Hematopoietic multipotent progenitor cell treated with erythropoietin and hydrocortisone succinate and interleukin-3 and kit ligand, for 17 days (in vitro differentiated cells): ENCODE measurements around the gene CPEB2.
"Not testable (repeated sequence)": the region's sequence is repeated elsewhere in the genome, so short reads cannot be mapped to it uniquely, and the experiment has no call there.

Experiments
- DNase-seq: peaks from one replicate; pipeline ENCODE4 v3.0.0-alpha.2; 2015; ENCODE audit warnings: low spot score

The CPEB2 gene

DNA sequence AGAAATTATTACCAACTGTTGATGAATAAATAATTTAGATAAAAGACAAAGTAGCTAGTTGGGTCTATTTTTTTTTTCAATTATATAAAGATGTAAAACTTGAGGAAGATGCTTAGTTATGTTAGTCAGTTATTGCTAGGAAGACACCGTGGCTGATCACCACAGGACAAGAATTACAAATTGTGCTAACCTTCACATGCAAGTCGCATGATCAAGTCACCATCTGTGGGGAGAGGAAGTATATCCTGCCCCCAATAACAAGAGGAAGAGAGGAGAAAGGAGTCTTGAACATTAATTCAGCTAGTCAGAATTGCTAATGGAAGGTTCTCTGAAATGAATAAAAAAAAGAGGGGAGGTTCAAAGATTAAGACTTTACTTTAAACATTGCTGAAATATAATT is 52.3 kb downstream of the CPEB2 start:
- DNase-seq: no peak

DNA sequence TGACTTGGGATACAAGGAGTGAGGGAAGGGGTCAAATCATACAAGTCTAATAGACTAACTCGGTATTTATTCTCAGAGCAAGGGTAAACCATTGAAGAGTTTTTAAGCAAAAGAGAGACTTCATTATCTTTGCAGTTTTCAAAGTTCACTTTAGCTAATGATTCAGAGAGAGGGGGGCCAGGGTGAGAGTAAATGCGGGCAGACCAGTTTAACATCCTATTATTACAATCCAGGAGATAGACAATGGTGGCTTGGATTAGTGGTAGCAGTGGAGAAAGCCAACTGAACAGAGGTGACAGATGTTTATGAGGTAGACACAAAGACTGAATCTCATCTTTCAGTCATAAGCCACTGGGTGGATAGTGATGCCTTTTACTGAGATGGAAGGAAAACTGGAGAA is 57.9 kb downstream of the CPEB2 start:
- DNase-seq: no peak

DNA sequence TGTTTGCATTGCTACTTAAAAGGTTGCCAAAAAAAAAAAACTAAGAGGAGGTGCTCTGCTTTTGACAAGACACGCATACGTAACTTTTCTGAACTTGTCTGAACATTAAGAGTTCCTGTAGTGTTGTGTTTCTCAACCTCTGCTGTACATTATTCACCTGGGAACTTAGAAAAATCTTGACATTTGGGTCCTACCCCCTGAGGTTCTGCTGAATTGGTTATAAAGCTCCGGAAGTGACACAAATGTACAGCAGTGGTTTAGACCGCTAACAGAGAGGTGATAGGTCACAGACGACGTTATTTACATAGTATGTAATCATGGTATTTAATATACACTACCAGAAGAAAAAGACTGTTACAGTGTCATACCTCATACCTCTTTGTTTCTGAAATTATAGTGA is 61.1 kb downstream of the CPEB2 start:
- DNase-seq: no peak

DNA sequence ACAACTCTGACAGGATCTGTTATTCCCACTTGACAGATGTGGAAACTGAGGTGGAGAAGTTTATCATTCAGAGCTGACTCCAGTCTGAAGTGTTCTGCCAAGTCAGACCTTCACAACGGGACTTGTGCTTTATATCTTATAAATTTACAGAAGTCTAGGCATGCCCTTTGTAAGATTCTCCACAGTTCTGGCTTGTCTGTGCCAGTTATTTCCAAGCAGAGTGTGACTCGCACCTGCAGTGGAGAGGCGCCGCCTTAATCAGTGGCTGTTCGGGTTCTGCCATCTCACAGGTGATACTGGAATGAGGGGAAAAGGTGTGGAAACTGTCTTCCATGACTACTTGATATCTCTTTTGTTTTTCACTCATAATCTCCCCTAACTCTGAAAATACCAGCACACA is 63.2 kb downstream of the CPEB2 start:
- DNase-seq: no peak

DNA sequence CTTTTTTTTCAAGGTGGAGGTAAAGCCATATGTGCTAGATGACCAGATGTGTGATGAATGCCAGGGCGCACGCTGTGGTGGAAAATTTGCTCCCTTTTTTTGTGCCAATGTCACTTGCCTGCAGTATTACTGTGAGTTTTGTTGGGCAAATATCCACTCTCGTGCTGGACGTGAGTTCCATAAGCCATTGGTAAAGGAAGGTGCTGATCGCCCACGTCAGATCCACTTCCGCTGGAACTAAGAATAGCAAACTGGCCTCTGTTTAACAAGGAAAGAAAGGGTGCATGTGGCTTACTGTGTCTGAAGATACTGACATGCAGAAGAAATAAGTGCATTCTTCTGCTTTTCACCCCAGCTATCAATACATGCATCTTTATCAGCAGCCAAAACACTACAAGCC is 63.9 kb downstream of the CPEB2 start:
- DNase-seq: no peak

DNA sequence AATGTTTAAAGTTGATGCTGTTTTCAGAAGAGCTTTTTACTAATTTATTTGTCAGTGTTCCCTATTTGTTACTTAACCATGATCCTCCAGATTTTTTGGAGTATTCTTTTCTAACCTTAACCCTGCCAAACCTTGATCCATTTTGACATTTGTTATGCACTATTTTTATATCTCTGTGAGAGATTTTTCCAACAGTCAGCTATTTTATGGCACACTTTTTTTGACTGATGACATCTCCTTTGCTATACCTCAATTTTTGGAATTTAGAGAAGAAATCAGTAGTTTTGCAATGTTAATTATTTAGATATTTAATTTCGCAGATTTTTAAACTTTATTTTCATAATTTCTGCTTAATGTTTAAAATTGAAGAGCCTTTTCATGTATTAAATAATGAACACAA is 66.0 kb downstream of the CPEB2 start:
- no peak for DNase-seq

DNA sequence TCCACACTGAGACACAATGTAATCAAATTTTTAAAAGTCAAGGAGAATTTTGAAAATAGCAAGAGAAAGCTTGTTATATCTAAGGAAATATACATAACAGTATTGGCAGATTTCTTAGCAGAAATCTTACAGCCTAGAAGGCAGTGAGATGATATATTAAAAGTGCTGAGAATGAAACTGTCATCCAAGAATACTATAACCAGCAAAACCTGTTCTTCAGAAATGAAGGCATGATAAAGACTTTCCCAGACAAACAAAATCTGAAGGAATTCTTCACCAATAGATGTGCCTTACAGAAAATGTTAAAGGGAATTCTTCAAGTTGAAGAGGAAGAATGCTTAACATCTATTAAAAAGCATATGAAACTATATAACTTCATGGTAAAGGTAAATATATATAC is 73.6 kb downstream of the CPEB2 start:
- DNase-seq: no peak

DNA sequence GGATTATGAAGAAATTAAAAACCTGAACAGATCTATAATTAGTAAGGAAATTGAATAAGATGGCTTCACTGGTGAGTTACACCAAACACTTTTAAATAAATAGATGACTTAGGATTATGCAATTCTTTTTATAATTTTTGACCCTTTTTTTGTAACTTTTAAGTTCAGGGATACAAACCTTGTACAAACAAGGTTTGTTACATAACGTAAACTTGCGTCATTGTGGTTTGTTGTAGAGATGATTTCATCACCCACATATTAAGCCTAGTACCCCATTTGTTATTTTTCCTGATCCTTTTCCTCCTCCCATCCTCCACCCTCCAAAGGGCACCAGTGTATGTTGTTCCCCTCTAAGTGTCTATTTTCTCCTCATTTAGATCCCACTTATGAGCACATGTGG is 75.7 kb downstream of the CPEB2 start:
- DNase-seq: no peak

DNA sequence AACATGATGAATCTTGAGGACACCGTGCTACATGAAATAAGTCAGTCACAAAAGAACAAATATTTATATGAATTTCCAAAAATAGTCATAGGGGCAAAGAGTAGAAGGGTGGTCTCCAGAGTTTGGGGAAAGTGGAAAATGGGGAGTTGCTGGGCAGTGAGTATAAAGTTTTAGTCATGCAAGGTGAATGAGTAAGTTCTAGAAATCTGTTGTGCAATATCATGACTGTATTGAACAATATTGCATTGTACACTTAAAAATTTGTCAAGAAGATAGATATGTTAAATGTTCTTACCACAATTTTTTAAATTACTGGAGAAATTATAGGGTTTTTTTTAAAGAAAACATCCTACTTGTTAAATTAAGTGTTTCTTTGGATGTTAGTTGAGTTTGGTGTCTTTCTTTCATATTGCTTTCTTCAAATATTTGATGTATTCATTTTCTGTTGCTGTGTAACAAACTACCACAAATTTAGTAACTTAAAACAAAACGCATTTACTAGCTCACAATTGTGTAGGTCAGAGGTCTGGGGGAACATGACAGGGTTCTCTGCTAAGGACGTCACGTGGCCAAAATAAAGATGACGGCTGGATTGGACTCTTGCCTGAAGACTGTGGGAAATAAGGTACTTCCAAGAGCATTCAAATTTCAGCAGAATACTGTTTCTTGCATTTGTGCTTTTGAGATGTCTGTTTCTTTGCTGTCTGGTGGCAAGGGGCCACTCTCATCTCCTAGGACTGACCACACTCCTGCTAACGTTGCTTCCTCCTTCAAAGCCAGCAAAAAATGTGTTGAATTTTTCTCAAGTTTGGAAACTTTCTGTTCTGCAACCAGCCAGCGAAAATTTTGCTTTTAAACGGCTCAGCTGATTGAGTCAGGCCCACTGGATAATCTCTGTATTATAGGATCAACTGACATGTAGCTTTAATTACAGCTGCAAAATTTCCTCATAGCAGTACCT is 76.7 kb downstream of the CPEB2 start:
- DNase-seq: no peak

DNA sequence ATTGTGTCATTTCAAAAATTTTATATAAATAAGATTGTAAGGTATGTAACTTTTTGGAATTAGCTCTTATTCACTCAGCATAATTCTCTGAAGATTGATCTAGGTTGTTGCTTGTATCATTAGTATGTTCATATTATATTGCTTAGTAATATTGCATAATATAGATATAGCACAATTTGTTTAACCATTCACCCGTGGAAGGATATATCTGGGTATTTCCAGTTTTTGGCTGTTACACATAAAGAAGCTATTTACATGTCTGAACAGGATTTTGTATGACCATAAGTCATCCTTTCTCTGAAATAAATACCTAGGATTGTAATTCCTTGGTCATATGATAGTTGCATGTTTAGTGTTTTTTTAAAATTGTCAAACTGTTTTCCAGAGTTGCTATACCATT is 82.5 kb downstream of the CPEB2 start:
- DNase-seq: no peak

DNA sequence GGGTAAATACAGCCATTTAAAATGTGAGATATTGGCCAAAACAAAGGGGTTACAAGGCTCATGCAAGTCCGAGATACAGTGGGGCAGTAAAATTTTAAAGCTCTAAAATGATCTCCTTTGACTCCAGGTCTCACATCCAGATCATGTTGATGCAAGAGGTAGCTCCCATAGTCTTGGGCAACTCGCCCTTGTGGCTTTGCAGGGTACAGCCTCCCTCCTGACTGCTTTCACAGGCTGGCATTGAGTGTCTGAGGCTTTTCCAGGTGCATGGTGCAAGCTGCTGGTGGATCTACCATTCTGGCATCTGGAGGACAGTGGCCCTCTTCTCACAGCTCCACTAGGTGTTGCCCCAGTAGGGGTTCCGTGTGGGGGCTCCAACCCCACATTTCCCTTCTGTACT is 83.5 kb downstream of the CPEB2 start:
- not testable (repeated sequence) for DNase-seq

DNA sequence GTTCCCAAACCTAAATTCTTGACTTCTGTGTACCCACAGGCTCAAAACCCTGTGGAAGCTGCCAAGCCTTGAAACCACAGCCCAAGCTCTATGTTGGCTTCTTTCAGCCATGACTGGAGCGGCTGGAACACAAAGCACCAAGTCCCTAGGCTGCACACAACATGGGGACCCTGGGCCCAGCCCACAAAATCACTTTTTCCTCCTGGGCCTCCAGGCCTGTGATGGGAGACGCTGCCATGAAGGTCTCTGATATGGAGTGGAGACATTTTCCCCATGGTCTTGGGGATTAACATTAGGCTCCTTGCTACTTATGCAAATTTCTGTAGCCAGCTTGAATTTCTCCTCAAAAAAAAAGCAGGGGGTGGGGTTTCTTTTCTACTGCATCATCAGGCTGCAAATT is 84.0 kb downstream of the CPEB2 start:
- not testable (repeated sequence) for DNase-seq

DNA sequence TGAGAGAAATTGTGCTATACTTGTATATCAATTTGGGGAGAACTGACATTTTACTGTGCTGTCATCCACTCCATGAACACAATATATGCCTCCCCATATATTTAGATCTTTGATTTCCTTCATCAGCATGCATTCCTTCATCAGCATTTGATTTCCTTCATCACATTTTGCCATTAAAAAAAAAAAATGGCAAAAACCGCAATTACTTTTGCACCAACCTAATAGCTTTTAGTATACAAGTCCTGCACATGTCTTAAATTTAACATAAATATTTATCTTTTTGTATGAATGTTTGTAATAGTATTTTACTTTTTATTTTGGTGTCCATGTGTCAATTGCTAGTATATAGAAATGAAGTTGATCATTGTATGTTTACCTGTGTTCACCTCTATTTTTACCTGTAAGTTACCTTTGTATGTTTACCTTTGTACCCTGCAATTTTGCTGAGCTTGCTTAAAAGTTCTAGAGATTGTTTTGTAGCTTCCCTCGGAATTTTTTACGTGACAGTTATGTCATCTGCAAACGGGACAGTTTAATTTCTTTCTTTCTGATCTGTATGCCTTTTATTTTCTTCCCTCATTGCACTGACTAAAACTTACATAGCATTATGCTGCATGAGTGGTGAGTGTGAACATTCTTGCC is 86.2 kb downstream of the CPEB2 start:
- no peak for DNase-seq

DNA sequence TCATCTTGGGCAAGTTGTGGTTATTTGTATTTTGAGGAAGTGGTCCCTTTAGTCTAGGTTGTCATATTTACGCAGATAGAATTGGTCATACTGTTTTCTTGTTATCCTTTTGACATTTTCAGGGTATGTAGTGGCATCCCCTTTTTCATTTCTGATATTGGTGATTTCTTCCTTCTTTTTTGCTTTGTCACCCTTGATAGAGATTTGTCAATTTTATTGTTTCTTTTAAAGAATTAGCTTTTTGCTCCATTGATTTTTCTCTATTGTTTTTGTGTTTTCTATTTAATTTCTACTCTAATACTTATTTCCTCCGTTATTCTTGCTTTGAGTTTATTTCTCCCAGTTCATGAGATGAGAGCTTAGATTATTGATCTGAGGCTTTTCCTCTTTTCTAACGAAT is 87.7 kb downstream of the CPEB2 start:
- no peak for DNase-seq

DNA sequence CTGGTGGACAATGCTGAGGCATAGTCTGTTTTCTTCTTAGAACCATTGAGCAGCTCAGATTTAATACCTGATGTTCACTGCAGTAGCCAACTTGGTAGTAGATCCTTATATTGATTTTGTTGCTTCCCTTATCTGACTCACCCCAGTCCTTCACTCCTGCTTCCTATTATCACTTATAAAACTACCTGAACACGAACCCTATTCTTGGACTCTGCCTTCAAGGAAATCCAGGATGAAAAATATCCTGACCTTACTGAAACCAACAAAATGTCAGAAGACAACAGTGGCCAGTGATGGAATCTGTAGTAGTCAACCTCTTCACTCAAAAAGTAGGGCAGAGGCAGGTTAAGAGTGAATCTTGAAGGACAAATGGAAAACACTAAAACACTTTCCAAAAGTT is 98.1 kb downstream of the CPEB2 start:
- DNase-seq: no peak

DNA sequence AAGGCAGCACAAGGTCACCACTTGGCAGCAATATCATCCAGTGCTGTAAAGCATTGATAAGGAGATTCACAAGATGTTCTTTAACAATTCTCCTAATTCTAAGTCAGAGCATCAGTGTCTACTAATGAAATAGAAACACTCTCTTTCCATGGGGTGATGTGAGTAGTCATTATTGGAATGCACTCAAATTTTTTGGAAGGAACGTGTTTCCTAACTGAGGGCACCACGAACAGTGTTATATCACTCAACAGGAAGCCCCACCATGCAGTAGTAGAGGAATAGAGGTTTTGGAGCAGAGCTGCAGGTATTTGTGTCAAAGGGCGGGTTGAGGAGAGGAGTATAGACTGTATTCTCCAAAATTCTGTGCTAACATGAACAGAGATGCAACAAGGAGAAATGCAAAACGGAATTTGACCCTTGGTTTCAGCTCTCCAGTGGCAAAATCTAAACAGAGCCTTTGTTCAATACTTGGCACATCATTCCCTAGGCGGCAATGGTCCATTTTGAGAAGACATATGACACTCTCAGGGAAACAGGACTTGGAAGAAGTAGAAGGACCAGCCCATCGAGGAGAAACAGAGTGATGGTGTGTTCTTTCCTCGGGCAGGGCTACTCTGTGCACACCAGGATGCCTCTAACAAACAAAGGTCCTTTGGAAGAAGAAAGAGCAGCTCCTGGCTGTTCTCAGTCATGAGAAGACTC is 98.9 kb downstream of the CPEB2 start:
- DNase-seq: no peak

DNA sequence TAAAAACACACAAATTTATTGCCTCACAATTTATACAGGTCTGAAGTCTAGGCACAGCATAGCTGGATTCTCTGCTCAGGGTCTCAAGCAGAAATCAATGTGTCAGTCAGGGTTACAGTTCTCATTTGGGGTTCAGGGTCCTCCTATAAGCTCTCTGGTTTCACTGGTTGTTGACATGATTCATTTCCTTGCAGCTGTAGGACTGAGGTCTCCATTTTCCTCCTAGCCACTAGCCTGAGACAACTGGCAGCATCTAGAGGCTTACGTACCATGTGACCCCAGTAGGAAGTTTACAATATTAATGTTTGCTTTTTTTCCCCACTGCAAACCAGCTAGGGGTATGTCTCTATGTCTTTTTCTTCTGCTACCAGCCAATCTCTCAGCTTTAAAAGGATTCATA is 102.5 kb downstream of the CPEB2 start:
- DNase-seq: no peak

DNA sequence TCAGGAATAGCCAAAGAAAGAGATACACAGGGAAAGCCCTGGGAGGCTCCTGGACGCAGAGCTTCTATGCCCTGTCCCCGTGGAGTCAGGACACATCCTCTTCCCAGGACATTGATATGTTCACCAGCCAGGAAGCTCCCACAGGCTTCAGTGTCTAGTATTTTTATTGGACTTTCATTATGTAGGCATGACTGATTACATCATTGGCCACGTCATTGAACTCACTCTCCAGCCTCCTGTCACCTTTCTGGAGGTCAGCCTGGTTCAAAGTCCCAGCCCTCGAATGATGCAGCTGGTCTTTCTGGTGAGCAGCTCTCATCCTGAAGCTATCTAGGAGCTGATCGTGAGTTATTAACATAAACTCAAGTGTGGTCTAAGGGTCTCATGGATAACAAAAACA is 104.1 kb downstream of the CPEB2 start:
- no peak for DNase-seq

DNA sequence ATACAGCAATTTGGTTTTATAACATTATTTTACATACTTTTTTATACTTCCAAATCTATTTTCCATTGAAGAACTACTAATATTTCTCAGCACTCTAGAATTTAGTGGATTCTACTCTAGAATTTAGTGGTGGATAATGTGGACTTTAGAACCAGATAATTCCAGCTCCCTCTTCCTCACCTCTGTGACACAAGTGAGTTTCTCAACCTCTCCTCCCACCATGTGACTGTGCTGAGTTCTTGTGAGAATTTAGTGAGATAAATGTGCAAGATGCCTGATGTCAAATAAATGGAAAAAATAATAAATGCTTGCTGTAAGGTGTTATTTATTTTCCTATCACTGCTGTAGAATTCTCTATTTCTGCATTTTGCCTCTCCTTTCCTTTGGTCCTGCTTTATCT is 107.3 kb downstream of the CPEB2 start:
- no peak for DNase-seq

DNA sequence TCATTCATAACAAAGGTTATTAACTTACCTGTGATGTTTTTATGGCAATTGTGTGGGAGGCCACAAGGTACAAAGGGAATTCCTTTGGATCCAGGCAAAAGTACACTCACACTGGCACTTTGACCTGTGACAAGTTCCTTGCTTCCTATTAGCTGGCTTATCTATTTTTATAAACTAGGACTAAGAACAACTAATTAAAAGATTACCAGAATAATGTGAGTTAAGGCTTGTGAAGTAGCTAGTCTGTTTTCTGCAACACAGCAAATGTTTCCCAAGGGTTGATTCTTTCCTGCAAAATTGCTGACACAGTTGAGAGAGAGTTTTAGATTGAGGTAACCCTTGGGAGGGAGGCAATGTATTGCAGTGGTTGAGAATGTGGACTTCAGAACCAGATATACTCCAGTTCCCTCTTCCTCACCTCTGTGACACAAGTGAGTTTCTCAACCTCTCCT is 107.9 kb downstream of the CPEB2 start:
- no peak for DNase-seq

DNA sequence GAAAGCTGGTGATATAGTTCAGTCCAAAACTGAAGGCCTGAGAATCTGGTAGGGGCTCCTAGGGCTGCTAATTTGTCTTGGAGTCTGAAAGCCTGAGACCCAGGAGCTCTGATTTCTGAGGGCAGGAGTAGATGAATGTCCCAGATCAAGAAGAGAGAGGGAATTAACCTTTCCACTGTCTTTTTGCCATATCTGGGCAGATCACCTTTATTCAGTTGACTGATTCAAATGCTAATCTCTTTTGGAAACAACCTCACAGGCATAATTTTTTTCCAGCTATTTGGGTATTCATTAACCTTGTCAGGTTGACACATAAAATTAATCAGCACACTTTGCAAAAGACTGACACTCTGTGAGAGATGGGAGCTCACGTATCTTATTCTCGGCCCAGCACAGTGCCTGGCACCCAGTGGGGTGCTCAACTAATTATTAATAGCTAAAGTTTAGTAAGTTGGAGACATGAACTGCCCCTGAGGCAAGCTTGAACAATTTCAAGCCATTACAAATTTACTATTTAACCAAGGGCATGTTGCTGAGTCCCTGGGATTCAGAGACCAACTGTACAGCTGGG is 114.3 kb downstream of the CPEB2 start:
- DNase-seq: no peak

DNA sequence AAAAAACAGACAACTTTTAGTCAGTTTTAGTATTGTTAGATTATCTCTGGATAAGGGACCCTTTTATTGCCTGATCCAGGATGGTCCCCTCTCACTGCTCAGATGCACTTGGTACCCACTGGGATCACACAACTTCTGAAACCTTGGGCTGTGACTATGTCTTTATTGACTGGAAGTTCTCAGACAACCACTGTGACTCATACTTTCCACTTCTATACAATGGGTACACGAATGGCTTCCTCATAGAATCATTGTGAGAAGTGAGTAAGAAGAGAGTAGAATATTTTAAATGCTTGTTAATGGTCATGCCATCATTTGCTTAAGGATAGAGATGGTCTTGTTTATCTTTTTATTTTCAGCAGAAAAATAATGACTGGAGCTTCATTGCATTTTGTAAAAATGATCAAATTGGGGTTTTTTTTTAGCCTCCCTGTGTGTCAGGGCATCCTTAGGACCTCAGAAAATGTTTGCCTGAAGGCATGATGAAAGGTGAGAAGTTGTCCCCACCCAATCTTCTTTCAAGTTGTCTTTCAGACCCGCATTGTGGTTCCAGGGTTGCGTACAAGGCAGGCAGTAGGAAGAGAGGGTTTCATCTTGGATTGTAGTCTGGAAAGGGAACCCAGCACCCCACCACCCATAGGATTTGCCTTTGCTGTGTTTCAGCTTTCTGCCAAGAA is 115.1 kb downstream of the CPEB2 start:
- no peak for DNase-seq
